Measurements from ENCODE around the gene GDPD3.

Gene GDPD3

DNA sequence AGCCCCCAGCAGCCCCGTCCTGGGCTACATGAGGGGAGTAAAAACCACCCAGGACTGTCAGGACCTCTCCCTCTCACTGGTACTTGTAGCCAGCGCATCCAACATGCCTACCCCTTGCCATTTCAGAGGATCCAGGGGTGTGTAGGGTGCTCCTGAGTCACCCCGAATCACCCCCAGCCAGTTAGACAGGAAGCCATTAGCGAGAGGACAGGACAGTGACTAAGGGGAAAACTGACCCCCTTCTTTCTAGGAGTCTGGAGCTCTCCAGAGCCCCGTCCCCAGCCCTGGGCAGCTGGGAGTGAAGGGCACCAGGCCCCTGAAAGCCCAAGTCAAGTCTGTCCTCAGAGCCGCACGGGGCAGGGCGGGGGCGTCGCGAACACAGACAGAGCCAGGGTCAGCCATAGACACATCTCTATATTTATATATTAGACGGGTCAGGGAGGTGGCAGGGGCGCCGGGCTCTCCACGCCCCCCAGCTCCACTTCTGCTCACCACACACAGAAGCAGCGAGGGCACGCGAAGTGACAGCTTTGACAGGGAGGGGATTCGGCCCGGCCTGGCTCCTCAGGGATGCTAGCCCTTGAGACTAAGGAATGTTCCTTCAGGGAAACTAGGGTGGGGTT, 485 bp upstream of the GDPD3 start:
- Histone ChIP-seq H3K9ac (no peak overlapping the region), H3K4me1 (ENCODE audit: low read depth, poor library complexity, severe bottlenecking) (peaks cover 32% of the 10 kb centered on the region), H4K20me1 (ENCODE audit: insufficient read depth) (no peaks in the 10 kb centered on the region), H2AFZ (ENCODE audit: low read depth) (no peak overlapping the region), H3K36me3 (ENCODE audit: insufficient read depth) (no peaks in the 10 kb centered on the region), H3K4me2 (no peak overlapping the region), H3K79me2 (ENCODE audit: insufficient read depth, low read depth) (no peaks in the 10 kb centered on the region), H3K4me3 (IDR thresholded peaks at IDR 0.05; ENCODE audit: insufficient read depth, low read depth, low read length) (no peak overlapping the region), H3K27ac (no peak overlapping the region), H3K27me3 (ENCODE audit: insufficient read depth, low read depth) (no peaks in the 10 kb centered on the region)
- TF ChIP-seq, protein P1, sequence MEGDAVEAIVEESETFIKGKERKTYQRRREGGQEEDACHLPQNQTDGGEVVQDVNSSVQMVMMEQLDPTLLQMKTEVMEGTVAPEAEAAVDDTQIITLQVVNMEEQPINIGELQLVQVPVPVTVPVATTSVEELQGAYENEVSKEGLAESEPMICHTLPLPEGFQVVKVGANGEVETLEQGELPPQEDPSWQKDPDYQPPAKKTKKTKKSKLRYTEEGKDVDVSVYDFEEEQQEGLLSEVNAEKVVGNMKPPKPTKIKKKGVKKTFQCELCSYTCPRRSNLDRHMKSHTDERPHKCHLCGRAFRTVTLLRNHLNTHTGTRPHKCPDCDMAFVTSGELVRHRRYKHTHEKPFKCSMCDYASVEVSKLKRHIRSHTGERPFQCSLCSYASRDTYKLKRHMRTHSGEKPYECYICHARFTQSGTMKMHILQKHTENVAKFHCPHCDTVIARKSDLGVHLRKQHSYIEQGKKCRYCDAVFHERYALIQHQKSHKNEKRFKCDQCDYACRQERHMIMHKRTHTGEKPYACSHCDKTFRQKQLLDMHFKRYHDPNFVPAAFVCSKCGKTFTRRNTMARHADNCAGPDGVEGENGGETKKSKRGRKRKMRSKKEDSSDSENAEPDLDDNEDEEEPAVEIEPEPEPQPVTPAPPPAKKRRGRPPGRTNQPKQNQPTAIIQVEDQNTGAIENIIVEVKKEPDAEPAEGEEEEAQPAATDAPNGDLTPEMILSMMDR (conservative IDR thresholded peaks at IDR 0.05; ENCODE audit: low read depth, low read length): no peak

DNA sequence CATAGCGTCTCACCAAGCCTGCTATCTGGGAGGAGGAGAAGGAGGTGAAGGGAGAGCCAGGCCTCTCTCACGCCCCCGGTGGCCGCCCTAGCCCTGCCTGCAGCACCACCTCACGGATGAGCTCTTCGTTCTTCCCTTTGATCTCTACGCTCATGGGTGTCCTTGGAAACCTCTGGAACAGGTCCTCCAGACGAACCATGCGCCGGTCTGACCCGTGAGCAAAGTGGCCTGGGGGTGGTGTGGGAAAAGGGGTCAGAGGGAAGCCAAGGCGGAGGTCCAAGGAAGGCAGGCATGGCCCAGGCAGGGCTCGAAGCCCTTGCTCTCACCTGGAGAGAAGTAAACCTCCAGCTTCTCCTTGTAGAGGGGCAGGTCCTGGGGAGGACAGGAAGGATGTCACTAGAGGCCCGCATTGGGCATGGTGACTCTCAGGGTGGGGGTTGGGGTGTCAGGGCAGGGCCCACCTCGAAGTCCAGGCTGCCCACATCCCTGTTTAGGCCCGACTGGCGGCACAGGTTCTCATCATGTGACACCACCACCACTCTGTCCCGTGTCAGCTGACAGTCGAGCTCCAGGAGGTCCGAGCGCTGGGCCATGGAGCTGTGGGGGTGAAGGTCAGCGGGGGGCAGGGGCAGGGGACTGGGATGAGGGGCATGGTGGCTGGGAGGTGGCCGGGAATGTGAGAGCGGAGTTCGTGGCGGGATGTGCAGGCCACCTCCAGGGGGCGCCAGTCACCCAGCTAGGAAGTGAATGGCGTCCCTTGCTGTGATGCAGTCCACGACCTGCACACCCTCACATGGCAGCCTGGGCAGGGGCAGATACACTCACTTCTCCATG, 923 bp downstream of the GDPD3 start:
- Histone ChIP-seq H2AFZ (ENCODE audit: low read depth) (no peak overlapping the region), H4K20me1 (ENCODE audit: insufficient read depth) (no peaks in the 10 kb centered on the region), H3K79me2 (ENCODE audit: insufficient read depth, low read depth) (no peaks in the 10 kb centered on the region), H3K4me1 (ENCODE audit: low read depth, poor library complexity, severe bottlenecking) (peaks cover 32% of the 10 kb centered on the region), H3K27me3 (ENCODE audit: insufficient read depth, low read depth) (no peaks in the 10 kb centered on the region), H3K4me2 (no peak overlapping the region), H3K36me3 (ENCODE audit: insufficient read depth) (no peaks in the 10 kb centered on the region), H3K9ac (no peak overlapping the region), H3K27ac (no peak overlapping the region), H3K4me3 (IDR thresholded peaks at IDR 0.05; ENCODE audit: insufficient read depth, low read depth, low read length) (no peak overlapping the region)
- TF ChIP-seq, protein P1 (conservative IDR thresholded peaks at IDR 0.05; ENCODE audit: low read depth, low read length): peak; percentile 75

DNA sequence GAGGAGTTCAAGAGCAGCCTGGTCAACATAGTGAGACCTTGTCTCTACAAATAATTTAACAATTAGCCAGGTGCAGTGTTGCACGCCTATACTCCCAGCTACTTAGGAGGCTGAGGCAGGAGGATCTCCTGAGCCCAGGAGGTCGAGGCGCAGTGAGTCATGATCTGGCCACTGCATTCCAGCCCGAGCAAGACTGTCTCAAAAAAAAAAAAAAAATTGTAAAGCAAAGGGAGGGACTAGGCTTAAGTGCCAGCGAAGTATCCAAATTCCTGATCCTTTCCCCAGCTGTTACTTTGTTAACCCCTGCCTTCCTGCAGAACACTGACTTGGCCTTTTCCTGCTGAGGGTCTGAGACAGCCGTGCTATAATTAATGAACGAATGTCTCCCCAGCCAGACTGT, 2.7 kb downstream of the GDPD3 start:
- H3K27ac ChIP-seq: no peak overlapping the region
- no peaks in the 10 kb centered on the region for H3K79me2 ChIP-seq (ENCODE audit: insufficient read depth, low read depth)
- H3K36me3 ChIP-seq (ENCODE audit: insufficient read depth): no peaks in the 10 kb centered on the region
- TF ChIP-seq, protein P1 (conservative IDR thresholded peaks at IDR 0.05; ENCODE audit: low read depth, low read length): no peak
- H3K4me1 ChIP-seq (ENCODE audit: low read depth, poor library complexity, severe bottlenecking): peaks cover 26% of the 10 kb centered on the region
- H3K27me3 ChIP-seq (ENCODE audit: insufficient read depth, low read depth): no peaks in the 10 kb centered on the region
- no peak overlapping the region for H2AFZ ChIP-seq (ENCODE audit: low read depth)
- no peak overlapping the region for H3K4me3 ChIP-seq (IDR thresholded peaks at IDR 0.05; ENCODE audit: insufficient read depth, low read depth, low read length)
- H3K4me2 ChIP-seq: no peak overlapping the region
- no peaks in the 10 kb centered on the region for H4K20me1 ChIP-seq (ENCODE audit: insufficient read depth)
- no peak overlapping the region for H3K9ac ChIP-seq

DNA sequence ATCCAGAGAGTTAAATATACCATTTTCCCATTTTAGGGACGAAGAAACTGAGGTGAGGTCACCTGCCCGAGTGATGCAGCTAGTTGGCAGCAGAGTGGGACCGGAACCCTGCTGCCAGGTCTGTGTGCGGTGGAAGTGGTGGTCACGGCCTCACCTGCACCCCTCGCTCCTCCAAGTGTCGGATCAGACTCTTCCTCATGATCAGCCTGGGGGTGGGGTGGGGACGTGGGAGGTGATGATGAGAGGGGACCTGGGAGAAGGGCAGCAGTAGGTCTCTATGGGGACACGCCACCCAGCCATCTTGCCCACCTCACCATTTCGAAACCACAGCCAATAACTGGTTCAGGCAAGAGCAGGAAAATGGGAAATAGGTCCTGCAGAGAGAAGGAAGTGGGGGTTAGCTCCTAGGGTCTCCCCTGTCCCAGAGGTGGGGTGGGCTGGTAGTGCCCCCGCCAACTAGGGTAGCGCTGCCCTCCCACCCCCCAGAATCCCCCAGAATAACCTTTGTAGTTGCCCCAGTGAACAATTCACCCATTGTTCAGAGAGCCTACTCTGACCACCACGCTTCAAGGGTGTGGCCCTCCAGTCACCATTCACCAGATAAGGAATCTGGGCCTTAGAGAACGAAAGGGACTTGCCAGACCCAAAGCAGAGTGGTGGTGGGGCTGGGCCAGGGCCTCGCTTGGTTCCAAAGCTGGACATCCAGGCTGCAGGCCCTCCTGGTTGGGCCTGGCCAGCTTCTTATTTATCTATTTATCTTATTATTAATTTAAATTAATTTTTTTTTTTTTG, 5.1 kb downstream of the GDPD3 start:
- Histone ChIP-seq H3K4me2 (no peak overlapping the region), H3K27ac (no peak overlapping the region), H3K79me2 (ENCODE audit: insufficient read depth, low read depth) (no peaks in the 10 kb centered on the region), H3K27me3 (ENCODE audit: insufficient read depth, low read depth) (no peaks in the 10 kb centered on the region), H2AFZ (ENCODE audit: low read depth) (no peak overlapping the region), H3K4me3 (IDR thresholded peaks at IDR 0.05; ENCODE audit: insufficient read depth, low read depth, low read length) (no peak overlapping the region), H3K4me1 (ENCODE audit: low read depth, poor library complexity, severe bottlenecking) (peaks cover 3% of the 10 kb centered on the region), H3K9ac (no peak overlapping the region), H3K36me3 (ENCODE audit: insufficient read depth) (no peaks in the 10 kb centered on the region), H4K20me1 (ENCODE audit: insufficient read depth) (no peaks in the 10 kb centered on the region)
- TF ChIP-seq, protein P1 (conservative IDR thresholded peaks at IDR 0.05; ENCODE audit: low read depth, low read length): no peak
